IMR-90 (cell line): ENCODE results near the gene ZFYVE28. TPM values are rescaled to one million over a fixed set of nuclear protein-coding genes. Genes with fewer than 3 reads are reported as not detected.
A peak's percentile ranks its signal among the peaks of the same experiment; 100 is the strongest.

Experiments used
- ATAC-seq: fragments of 200-7000 bp; cut with Tn5 transposase; 2 replicates; pipeline ENCODE4 v1.9.1; 2020; ENCODE audit warnings: low read depth, mild to moderate bottlenecking, moderate library complexity
- BruUV-seq: library from RNA; stranded (reverse); fragments of 400-500 nt; replicated peaks from 2 replicates; lab custom pipeline; 2021; lab: Mats Ljungman, UMichigan
- CTCF ChIA-PET: fragments of 300-600 bp; formaldehyde crosslinking; extraction: SDS; loops from one replicate; lab custom pipeline; 2021; ENCODE audit warnings: antibody characterized with exemption; lab: Yijun Ruan, JAX
- POLR2A ChIA-PET: fragments of 300-600 bp; sonication (Branson Sonifier 250); formaldehyde crosslinking; loops from one replicate; lab custom pipeline; 2022; ENCODE audit warnings: antibody characterized with exemption; ENCODE audit not compliant: unreplicated experiment; lab: Charles Lee
- DNase-seq: peaks from one replicate; pipeline ENCODE4 v3.0.0; 2013
- H2AFZ ChIP-seq: replicated peaks from 2 replicates; pipeline ENCODE3; 2013; ENCODE audit warnings: low read length, mild to moderate bottlenecking; ENCODE audit not compliant: poor library complexity
- H2AK5ac ChIP-seq: 2 replicates; pipeline ENCODE4 v1.6.1; 2013; ENCODE audit warnings: low read depth, low read length, inconsistent platforms
- H2AK9ac ChIP-seq: replicated peaks from 2 replicates; pipeline ENCODE3; 2013; ENCODE audit warnings: mild to moderate bottlenecking, low read depth, low read length, moderate library complexity; ENCODE audit not compliant: poor library complexity
- H2BK120ac ChIP-seq: 2 replicates; pipeline ENCODE4 v1.6.1; 2013; ENCODE audit warnings: low read depth, low read length, inconsistent platforms
- H2BK15ac ChIP-seq: 3 replicates; pipeline ENCODE4 v1.6.1; 2013; ENCODE audit warnings: low read depth, low read length, inconsistent platforms
- H2BK20ac ChIP-seq: 2 replicates; pipeline ENCODE4 v1.6.1; 2013; ENCODE audit warnings: low read depth, mild to moderate bottlenecking, inconsistent platforms, low read length, moderate library complexity
- H2BK5ac ChIP-seq: 2 replicates; pipeline ENCODE4 v1.6.1; 2013; ENCODE audit warnings: mild to moderate bottlenecking, low read depth, low read length, inconsistent platforms; ENCODE audit not compliant: poor library complexity, severe bottlenecking
- H3K14ac ChIP-seq: replicated peaks from 2 replicates; pipeline ENCODE4 v1.6.1; 2013; ENCODE audit warnings: low read depth, low read length, inconsistent platforms
- H3K18ac ChIP-seq: 2 replicates; pipeline ENCODE4 v1.6.1; 2013; ENCODE audit warnings: low read depth, low read length, control low read depth
- H3K23ac ChIP-seq: 2 replicates; pipeline ENCODE4 v1.6.1; 2013; ENCODE audit warnings: low read depth, low read length, inconsistent platforms
- H3K27ac ChIP-seq: 2 replicates; pipeline ENCODE4 v1.5.1; 2013; ENCODE audit warnings: mild to moderate bottlenecking, control low read depth, low read length; ENCODE audit not compliant: insufficient read depth
- H3K27me3 ChIP-seq: 2 replicates; pipeline ENCODE4 v1.6.1; 2013; ENCODE audit warnings: low read length; ENCODE audit not compliant: control insufficient read depth, insufficient read depth
- H3K36me3 ChIP-seq: 2 replicates; pipeline ENCODE4 v1.6.1; 2013; ENCODE audit warnings: low read length, mixed read lengths; ENCODE audit not compliant: control insufficient read depth, insufficient read depth
- H3K4ac ChIP-seq: 2 replicates; pipeline ENCODE4 v1.6.1; 2013; ENCODE audit warnings: low read depth, low read length, inconsistent platforms
- H3K4me1 ChIP-seq: 2 replicates; pipeline ENCODE4 v1.6.1; 2013; ENCODE audit warnings: low read length, mixed read lengths; ENCODE audit not compliant: control insufficient read depth, insufficient read depth
- H3K4me2 ChIP-seq: 2 replicates; pipeline ENCODE4 v1.6.1; 2013; ENCODE audit warnings: low read depth, mild to moderate bottlenecking, control low read depth, low read length, moderate library complexity
- H3K4me3 ChIP-seq: 2 replicates; pipeline ENCODE4 v1.5.1; 2013; ENCODE audit warnings: low read depth, mild to moderate bottlenecking, control low read depth, low read length, moderate library complexity; ENCODE audit not compliant: insufficient read depth
- H3K56ac ChIP-seq: 2 replicates; pipeline ENCODE4 v1.6.1; 2013; ENCODE audit warnings: low read length, inconsistent platforms; ENCODE audit not compliant: insufficient read depth; ENCODE audit errors: extremely low read depth
- H3K79me1 ChIP-seq, 2 experiments: 2 replicates each; pipeline ENCODE4 v1.6.1; 2013; ENCODE audit warnings: low read length in 2 of 2, inconsistent platforms in 1 of 2, low read depth in 1 of 2
- H3K9ac ChIP-seq: 2 replicates; pipeline ENCODE4 v1.6.1; 2013; ENCODE audit warnings: low read depth, low read length, control low read depth
- H3K9me1 ChIP-seq: 2 replicates; pipeline ENCODE4 v1.6.1; 2013; ENCODE audit warnings: low read length, inconsistent platforms; ENCODE audit not compliant: insufficient read depth
- H3K9me3 ChIP-seq: 2 replicates; pipeline ENCODE4 v1.6.1; 2013; ENCODE audit warnings: low read length; ENCODE audit not compliant: control insufficient read depth, insufficient read depth
- H4K20me1 ChIP-seq: 2 replicates; pipeline ENCODE4 v1.6.1; 2013; ENCODE audit warnings: low read length, inconsistent platforms; ENCODE audit not compliant: insufficient read depth
- H4K5ac ChIP-seq: 2 replicates; pipeline ENCODE4 v1.6.1; 2013; ENCODE audit warnings: mild to moderate bottlenecking, low read depth, low read length, control low read depth
- H4K8ac ChIP-seq, 2 experiments: 2 replicates each; pipeline ENCODE4 v1.6.1; 2013; ENCODE audit warnings: low read depth in 2 of 2, low read length in 2 of 2, control low read depth in 1 of 2, inconsistent platforms in 1 of 2
- H4K91ac ChIP-seq: 2 replicates; pipeline ENCODE4 v1.6.1; 2013; ENCODE audit warnings: low read depth, low read length, inconsistent platforms; ENCODE audit not compliant: insufficient read depth
- BHLHE40 ChIP-seq: fragments of 150-350 bp; IDR thresholded peaks from 2 replicates; pipeline ENCODE4 v1.6.1; 2016; ENCODE audit warnings: mild to moderate bottlenecking, low read depth, low read length
- CEBPB ChIP-seq: IDR thresholded peaks from 2 replicates; pipeline ENCODE4 v1.6.1; 2012; ENCODE audit warnings: low read depth, low read length, improper control_type of control experiment
- CHD1 ChIP-seq: IDR thresholded peaks from 2 replicates; pipeline ENCODE4 v1.6.1; 2012; ENCODE audit warnings: low read depth, low read length, improper control_type of control experiment
- FOS ChIP-seq: fragments of 150-350 bp; IDR thresholded peaks from 2 replicates; pipeline ENCODE4 v1.6.1; 2016; ENCODE audit warnings: low read depth, low read length
- MAFK ChIP-seq: IDR thresholded peaks from 2 replicates; pipeline ENCODE4 v1.6.1; 2012; ENCODE audit warnings: low read depth, low read length, improper control_type of control experiment
- MAZ ChIP-seq: IDR thresholded peaks from 2 replicates; pipeline ENCODE4 v1.6.1; 2012; ENCODE audit warnings: low read depth, mild to moderate bottlenecking, low read length, improper control_type of control experiment, moderate library complexity, borderline replicate concordance
- MXI1 ChIP-seq: IDR thresholded peaks from 2 replicates; pipeline ENCODE4 v1.6.1; 2012; ENCODE audit warnings: low read depth, mild to moderate bottlenecking, low read length, moderate library complexity, borderline replicate concordance
- NFE2L2 ChIP-seq: fragments of 150-350 bp; IDR thresholded peaks from 2 replicates; pipeline ENCODE4 v1.6.1; 2016; ENCODE audit warnings: low read depth, mild to moderate bottlenecking, low read length
- POLR2A ChIP-seq: IDR thresholded peaks from 2 replicates; pipeline ENCODE4 v1.6.1; 2012; ENCODE audit warnings: mild to moderate bottlenecking, low read depth, low read length
- RAD21 ChIP-seq: IDR thresholded peaks from 2 replicates; pipeline ENCODE4 v1.6.1; 2012; ENCODE audit warnings: low read length, improper control_type of control experiment
- RCOR1 ChIP-seq: IDR thresholded peaks from 2 replicates; pipeline ENCODE4 v1.6.1; 2012; ENCODE audit warnings: mild to moderate bottlenecking, low read length, improper control_type of control experiment; ENCODE audit not compliant: insufficient replicate concordance
- RFX5 ChIP-seq: IDR thresholded peaks from 2 replicates; pipeline ENCODE4 v1.8.0; 2012; ENCODE audit warnings: low read depth, mild to moderate bottlenecking, low read length, moderate library complexity
- SMC3 ChIP-seq: fragments of 150-350 bp; IDR thresholded peaks from 2 replicates; pipeline ENCODE4 v1.6.1; 2016; ENCODE audit warnings: low read depth, mild to moderate bottlenecking, antibody characterized with exemption, low read length, moderate library complexity
- WGBS, 2 experiments: methylation state at CpG; one replicate each; pipeline versions ENCODE4 v1.1.5 to v1.1.7; 2013; ENCODE audit warnings: missing lambda C conversion rate in 2 of 2; ENCODE audit not compliant: insufficient read length in 1 of 2; ENCODE audit errors: extremely low coverage in 2 of 2; 5-methylcytosine and 5-hydroxymethylcytosine counted together
- dilution Hi-C: fragments of 300-500 bp; cut with HindIII; formaldehyde crosslinking; loops from one replicate; pipeline ENCODE4 v1.14.3; 2018; ENCODE audit warnings: low sequenced_read_pairs; ENCODE audit not compliant: unreplicated experiment
- in situ Hi-C: fragments of 300-500 bp; cut with MboI; formaldehyde crosslinking; loops from 3 replicates; pipeline ENCODE4 v1.14.3; 2019; ENCODE audit warnings: low sequenced_read_pairs, inconsistent platforms, mixed read lengths
- intact Hi-C: fragments of 100-400 bp; cut with micrococcal nuclease; formaldehyde crosslinking; loops from 2 replicates; pipeline ENCODE4 v1.10.0; 2022
- polyA plus RNA-seq, 3 experiments: library from polyadenylated mRNA; depleted of rRNA; stranded (reverse); fragments of >200 nt; gene quantifications; 2 replicates each; pipeline ENCODE4 v1.2.3, GENCODE V29; 2012; ENCODE audit warnings: low replicate concordance in 1 of 3
- total RNA-seq: library from RNA; depleted of rRNA; stranded (reverse); fragments of >200 nt; gene quantifications from 2 replicates; pipeline ENCODE4 v1.2.3, GENCODE V29; 2012
- TF ChIP-seq, protein P1 (sequence below): fragments of 150-350 bp; IDR thresholded peaks from 2 replicates; pipeline ENCODE4 v1.6.1; 2016; ENCODE audit warnings: low read depth, mild to moderate bottlenecking, low read length, moderate library complexity, borderline replicate concordance
- TF ChIP-seq, protein P2 (sequence below): conservative IDR thresholded peaks from 2 replicates; pipeline ENCODE4 v1.5.1; 2012; ENCODE audit warnings: mild to moderate bottlenecking, low read depth, low read length, improper control_type of control experiment
- TF ChIP-seq, protein P3 (sequence below): fragments of 150-350 bp; IDR thresholded peaks from 2 replicates; pipeline ENCODE4 v1.6.1; 2017; ENCODE audit warnings: mild to moderate bottlenecking, antibody characterized with exemption, low read length, low read depth

ZFYVE28 gene
- total and polyA plus RNA-seq, 2 of the 4 experiments (the other 2 are of a cell fraction) = 0.36 to 1.2 TPM

DNA sequence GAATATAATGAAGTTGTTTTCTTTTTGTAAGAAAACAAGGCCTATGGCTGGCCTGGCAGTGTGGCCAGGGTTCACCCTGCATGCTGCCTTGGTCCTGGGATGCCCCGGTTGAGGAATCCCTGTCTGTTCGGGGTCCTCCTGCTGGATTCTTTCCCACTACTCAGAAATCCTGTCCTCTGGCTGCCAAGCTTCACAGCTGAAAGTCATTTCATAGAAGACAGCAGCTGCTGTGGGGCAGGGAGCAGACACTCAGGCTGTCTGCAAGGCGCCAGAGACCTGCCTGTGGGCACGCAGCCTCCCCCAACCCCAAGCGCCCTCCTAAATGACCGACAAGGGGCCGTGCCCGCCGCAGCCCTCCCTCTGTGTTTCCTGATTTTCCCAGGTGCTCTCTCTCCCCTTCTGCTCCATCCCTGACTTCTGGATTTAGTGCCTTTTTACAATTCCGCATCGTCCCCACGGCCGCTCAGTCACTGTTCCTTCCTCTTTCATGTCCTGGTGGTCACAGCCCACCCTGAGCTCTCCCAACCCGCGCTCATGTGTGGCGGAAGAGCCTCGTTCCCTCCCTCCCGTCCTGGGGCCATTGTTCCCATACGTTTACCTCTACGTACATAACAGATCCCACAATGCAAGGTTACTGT is 27.5 kb downstream of the ZFYVE28 start:
- no TSS peak for BruUV-seq
- DNase-seq (no peak), ATAC-seq (no peak; the same call in 1 of the 2 replicates)
- Histone ChIP-seq H3K27ac (no peak overlapping the region), H3K4me1 (peaks cover 4% of the 10 kb centered on the region; the same call in 1 of the 2 replicates), H4K91ac (no peak overlapping the region), H3K36me3 (no peaks in the 10 kb centered on the region), H3K56ac (no peak overlapping the region), H4K5ac (no peak overlapping the region), H3K14ac (no peak overlapping the region), H3K23ac (no peak overlapping the region), H3K9me3 (no peaks in the 10 kb centered on the region), H3K9me1 (no peaks in the 10 kb centered on the region), H3K4me2 (no peak overlapping the region), H2AK5ac (no peak overlapping the region), H2AFZ (no peak overlapping the region), H2AK9ac (peak overlapping the region; percentile 45), H3K4ac (no peak overlapping the region), H2BK15ac (no peak overlapping the region), H3K18ac (no peak overlapping the region), H2BK120ac (no peak overlapping the region), H4K20me1 (no peaks in the 10 kb centered on the region; the same call in 1 of the 2 replicates), H2BK20ac (no peak overlapping the region), H3K27me3 (peaks cover 57% of the 10 kb centered on the region), H3K9ac (no peak overlapping the region), H3K4me3 (no peak overlapping the region), H4K8ac (no peak overlapping the region), H2BK5ac (no peak overlapping the region), H3K79me1 (no peaks in the 10 kb centered on the region)
- in situ Hi-C loops (no loop called here), intact Hi-C loops (no loop called here), dilution Hi-C loops (no loop called here)
- WGBS, 2 experiments = 36% methylated on average over 11 of the region's 20 CpGs; no CpG with 5 or more reads in 1 of the 2 experiments
- TF ChIP-seq CEBPB = no peak
- TF ChIP-seq SMC3 = no peak
- TF ChIP-seq POLR2A = no peak
- TF ChIP-seq, protein P1, sequence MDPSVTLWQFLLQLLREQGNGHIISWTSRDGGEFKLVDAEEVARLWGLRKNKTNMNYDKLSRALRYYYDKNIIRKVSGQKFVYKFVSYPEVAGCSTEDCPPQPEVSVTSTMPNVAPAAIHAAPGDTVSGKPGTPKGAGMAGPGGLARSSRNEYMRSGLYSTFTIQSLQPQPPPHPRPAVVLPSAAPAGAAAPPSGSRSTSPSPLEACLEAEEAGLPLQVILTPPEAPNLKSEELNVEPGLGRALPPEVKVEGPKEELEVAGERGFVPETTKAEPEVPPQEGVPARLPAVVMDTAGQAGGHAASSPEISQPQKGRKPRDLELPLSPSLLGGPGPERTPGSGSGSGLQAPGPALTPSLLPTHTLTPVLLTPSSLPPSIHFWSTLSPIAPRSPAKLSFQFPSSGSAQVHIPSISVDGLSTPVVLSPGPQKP = no peak
- TF ChIP-seq CHD1 = no peak
- TF ChIP-seq MXI1 = no peak
- TF ChIP-seq RFX5 = no peak
- no peak for TF ChIP-seq MAZ
- TF ChIP-seq BHLHE40 = no peak
- TF ChIP-seq RCOR1 = no peak
- TF ChIP-seq FOS = no peak
- no peak for TF ChIP-seq NFE2L2
- TF ChIP-seq, protein P2, sequence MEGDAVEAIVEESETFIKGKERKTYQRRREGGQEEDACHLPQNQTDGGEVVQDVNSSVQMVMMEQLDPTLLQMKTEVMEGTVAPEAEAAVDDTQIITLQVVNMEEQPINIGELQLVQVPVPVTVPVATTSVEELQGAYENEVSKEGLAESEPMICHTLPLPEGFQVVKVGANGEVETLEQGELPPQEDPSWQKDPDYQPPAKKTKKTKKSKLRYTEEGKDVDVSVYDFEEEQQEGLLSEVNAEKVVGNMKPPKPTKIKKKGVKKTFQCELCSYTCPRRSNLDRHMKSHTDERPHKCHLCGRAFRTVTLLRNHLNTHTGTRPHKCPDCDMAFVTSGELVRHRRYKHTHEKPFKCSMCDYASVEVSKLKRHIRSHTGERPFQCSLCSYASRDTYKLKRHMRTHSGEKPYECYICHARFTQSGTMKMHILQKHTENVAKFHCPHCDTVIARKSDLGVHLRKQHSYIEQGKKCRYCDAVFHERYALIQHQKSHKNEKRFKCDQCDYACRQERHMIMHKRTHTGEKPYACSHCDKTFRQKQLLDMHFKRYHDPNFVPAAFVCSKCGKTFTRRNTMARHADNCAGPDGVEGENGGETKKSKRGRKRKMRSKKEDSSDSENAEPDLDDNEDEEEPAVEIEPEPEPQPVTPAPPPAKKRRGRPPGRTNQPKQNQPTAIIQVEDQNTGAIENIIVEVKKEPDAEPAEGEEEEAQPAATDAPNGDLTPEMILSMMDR = no peak
- TF ChIP-seq MAFK = no peak
- TF ChIP-seq, protein P3, sequence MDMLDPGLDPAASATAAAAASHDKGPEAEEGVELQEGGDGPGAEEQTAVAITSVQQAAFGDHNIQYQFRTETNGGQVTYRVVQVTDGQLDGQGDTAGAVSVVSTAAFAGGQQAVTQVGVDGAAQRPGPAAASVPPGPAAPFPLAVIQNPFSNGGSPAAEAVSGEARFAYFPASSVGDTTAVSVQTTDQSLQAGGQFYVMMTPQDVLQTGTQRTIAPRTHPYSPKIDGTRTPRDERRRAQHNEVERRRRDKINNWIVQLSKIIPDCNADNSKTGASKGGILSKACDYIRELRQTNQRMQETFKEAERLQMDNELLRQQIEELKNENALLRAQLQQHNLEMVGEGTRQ = no peak
- no peak for TF ChIP-seq RAD21
- POLR2A ChIA-PET = no interaction called here
- CTCF ChIA-PET = interaction anchor here (0.6 kb wide), 1 partner anchor 101 kb away, joined by 4 read pairs; no protein-coding TSS in a partner anchor
